ENCODE results near the gene DNAJC18. TPM values are rescaled to one million over a fixed set of nuclear protein-coding genes. Genes with fewer than 3 reads are reported as not detected.

Gene DNAJC18
- total and polyA plus RNA-seq, 7 donors = 2.6 to 14.5 (median 10.3) TPM

- Histone ChIP-seq H3K9me3 (no peaks in the 10 kb centered on the region), H3K27me3 (ENCODE audit: insufficient read depth in 3 of 3, low read length in 2 of 3) (no peaks in the 10 kb centered on the region), H3K36me3 (ENCODE audit: insufficient read depth in 1 of 2, low read depth in 1 of 2) (no peaks in the 10 kb centered on the region), H3K4me3 (no peak within 1 kb of the TSS), H3K4me1 (peaks cover 8% of the 10 kb centered on the region), H3K27ac (no peak within 1 kb of the TSS)
- ATAC-seq (no peak), DNase-seq (no peak)
- no peak for TF ChIP-seq CTCF (IDR thresholded peaks at IDR 0.05)
- WGBS, 3 donors = 67 to 73% (median 72%) methylated on average over 10 of the region's 10 CpGs
- intact Hi-C loops (cut with DNase I) = no loop called here
Measured at GRCh38 chr5:139383275-139383992, 55.9 kb downstream of the DNAJC18 start, which contains the start of gene SLC23A1. Gene SLC23A1 (minus strand): TSS chr5:139383297. CDS start chr5:139383253, 44 bp downstream.

- Histone ChIP-seq H3K27me3 (ENCODE audit: insufficient read depth in 3 of 3, low read length in 2 of 3) (no peaks in the 10 kb centered on the region), H3K9me3 (no peaks in the 10 kb centered on the region), H3K27ac (no peak overlapping the region), H3K36me3 (ENCODE audit: insufficient read depth in 1 of 2, low read depth in 1 of 2) (no peaks in the 10 kb centered on the region), H3K4me3 (no peak overlapping the region), H3K4me1 (peaks cover 2% of the 10 kb centered on the region)
- intact Hi-C loops (cut with DNase I) = no loop called here
- WGBS, 3 donors = 55 to 63% (median 59%) methylated on average over 3 of the region's 3 CpGs
- peak in 1 of 2 donors; percentile 25 for DNase-seq
- no peak for TF ChIP-seq CTCF (IDR thresholded peaks at IDR 0.05)
- ATAC-seq = no peak
Measured at GRCh38 chr5:139382807-139383206, 56.5 kb downstream of the DNAJC18 start.

DNA sequence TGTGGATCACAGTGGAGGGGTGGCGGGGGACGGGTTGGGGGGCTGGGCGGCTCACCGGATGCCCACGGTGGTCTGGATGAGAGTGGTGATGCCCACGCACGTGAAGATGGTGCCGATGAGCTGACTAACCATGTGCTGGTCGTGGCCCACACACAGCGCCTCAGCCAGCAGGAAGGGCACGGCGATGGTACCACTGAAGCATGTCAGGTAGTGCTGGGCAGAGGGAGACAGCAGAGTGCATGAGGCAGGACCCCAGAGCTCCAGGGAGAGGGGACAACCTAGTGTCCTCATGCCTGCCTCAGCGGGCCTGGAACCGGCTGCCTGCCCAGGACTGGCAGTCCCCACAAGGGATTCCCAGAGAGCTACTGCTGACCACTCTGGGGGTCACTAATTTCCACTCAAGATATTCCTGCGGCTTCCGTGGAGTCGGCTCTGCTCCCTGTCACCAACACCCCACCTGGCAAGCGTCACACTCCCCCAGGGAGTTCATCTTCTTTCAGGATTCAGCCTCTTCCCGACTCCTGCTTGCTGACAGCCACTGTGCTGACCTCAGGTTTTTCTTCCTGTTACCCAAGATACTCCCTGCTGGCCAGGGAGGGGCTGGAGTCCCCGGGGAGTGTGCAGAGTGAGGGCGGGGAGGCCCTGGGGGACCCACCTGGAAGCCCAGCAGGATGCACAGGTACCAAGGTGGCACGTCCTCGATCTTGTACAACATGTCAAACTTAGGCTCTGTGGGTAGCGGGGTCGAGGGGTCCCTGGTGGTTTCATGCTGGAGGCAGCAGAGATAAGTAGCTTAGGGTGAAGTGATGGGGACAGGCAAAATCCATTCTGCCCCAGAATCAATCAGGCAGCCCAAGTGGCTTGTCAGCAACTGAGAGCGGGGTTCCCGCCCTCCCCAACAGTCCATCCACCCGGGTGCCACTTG lies 57.2 kb downstream of the DNAJC18 start:
- Histone ChIP-seq H3K9me3 (no peaks in the 10 kb centered on the region), H3K27me3 (ENCODE audit: insufficient read depth in 3 of 3, low read length in 2 of 3) (no peaks in the 10 kb centered on the region), H3K36me3 (ENCODE audit: insufficient read depth in 1 of 2, low read depth in 1 of 2) (no peaks in the 10 kb centered on the region), H3K27ac (no peak overlapping the region), H3K4me3 (no peak overlapping the region), H3K4me1 (peaks cover 8% of the 10 kb centered on the region)
- ATAC-seq = no peak
- no peak for TF ChIP-seq CTCF (IDR thresholded peaks at IDR 0.05)
- no peak for DNase-seq
- 89% methylated on average over 28 of the region's 28 CpGs for WGBS, 3 donors
- intact Hi-C loops (cut with DNase I) = no loop called here

DNA sequence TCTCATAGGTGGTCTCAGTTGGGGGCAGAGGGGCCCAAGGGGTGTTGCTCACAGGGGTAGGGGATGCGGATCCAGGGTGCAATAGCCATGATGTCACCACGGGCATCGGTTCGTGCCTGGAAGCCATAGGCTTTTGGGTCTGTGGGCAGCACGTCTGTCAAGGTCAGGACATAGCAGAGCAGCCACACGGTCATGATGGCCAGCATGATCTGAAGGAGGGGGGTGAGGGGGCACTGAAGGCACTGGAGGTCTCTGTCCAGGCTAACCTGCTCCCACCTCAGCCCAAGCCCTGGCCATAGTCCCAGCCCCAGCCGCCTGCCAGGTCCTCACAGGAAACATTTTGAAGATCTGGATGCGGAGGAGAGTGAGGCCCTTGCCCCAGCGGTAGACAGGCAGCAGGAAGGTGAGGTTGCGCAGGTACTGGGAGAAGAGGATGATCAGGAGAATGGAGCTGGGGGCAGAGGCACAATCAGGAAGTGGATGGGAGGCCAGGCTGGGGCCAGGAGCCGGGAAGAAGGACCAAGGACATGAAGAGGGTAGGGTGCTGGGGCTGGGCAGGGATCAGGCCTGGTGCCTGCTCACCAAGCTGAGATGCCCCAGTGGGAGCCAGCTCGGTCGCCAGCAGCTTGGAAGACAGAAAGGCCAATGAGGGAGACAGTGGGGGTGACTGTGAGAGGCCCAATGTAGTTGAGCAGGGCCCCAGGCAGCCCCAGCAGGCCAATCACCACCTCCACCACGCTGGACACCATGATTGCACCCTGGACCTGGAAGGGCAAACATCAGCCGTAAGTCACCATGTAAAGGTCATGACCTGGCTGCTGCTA lies 59.5 kb downstream of the DNAJC18 start:
- Histone ChIP-seq H3K9me3 (no peaks in the 10 kb centered on the region), H3K27me3 (ENCODE audit: insufficient read depth in 3 of 3, low read length in 2 of 3) (no peaks in the 10 kb centered on the region), H3K36me3 (ENCODE audit: insufficient read depth in 1 of 2, low read depth in 1 of 2) (no peaks in the 10 kb centered on the region), H3K4me1 (peaks cover 10% of the 10 kb centered on the region), H3K4me3 (no peak overlapping the region), H3K27ac (no peak overlapping the region)
- ATAC-seq (no peak), DNase-seq (no peak)
- intact Hi-C loops (cut with DNase I) = no loop called here
- WGBS, 3 donors = 82 to 84% (median 84%) methylated on average over 15 of the region's 15 CpGs
- TF ChIP-seq CTCF (IDR thresholded peaks at IDR 0.05) = no peak

Measured in psoas muscle (tissue), 8 donors.